Activated CD4-positive, alpha-beta T cell treated with anti-CD3 and anti-CD28 coated beads, Interleukin-2, amount 50 U/mL, for 1 hour (primary cell): ENCODE results near the gene PLEKHN1.
"Not testable (repeated sequence)": the region's sequence is repeated elsewhere in the genome, so short reads cannot be mapped to it uniquely, and the experiment has no call there.

Experiments
- DNase-seq: peaks from one replicate; pipeline ENCODE4 v3.0.0-alpha.2; 2020

PLEKHN1 gene

DNA sequence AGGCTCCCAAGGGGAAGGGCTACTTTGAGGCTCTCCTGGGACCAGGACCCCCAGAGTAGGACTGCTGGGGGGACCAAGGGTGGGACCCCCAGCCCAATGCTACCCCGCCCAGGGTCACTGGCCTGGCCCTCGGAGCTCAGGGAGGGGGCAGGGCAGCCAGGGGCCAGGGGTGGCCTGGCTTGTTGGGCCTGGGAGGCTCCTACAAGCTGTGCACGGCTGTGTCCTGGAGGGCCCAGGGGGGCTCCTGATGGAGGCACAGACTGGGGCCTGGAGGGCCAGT, 31.4 kb downstream of the PLEKHN1 start:
- DNase-seq: no peak

DNA sequence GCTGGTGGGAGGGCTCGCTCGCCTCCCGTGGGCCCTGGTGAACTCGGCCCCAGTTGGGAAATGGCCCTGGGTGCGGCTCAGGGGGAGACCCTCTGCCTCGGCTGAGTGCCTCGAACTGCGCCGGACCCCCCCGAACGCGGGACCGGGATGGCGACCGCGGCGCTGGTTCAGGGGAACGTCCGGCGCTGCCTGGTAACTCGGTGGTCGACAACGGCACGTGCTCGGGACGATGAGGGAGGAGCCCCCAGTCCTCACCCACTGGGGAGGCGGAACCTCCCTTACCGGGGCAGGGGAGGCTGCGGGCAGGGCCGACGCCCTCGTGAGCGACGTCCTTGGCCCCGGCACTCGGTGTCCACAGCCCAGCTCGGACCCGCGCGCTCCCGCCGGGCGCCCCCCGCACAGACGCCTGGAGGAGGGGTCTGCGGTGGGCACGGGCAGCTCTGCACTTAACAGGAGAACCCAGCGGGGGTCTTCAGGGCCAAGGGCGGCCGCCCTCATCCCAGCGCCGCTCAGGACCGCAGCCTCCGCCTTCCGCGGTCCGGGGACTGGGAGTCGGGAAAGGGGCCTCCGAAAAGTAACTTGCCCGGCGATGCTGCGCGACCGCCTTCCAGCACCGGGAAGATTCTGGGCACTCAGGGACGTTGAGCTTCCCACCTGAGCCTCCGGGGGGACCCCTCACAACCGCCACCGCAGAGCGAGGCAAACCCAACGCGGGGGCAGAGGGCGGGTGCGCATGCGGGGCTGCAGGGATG, 31.9 kb downstream of the PLEKHN1 start:
- no peak for DNase-seq

DNA sequence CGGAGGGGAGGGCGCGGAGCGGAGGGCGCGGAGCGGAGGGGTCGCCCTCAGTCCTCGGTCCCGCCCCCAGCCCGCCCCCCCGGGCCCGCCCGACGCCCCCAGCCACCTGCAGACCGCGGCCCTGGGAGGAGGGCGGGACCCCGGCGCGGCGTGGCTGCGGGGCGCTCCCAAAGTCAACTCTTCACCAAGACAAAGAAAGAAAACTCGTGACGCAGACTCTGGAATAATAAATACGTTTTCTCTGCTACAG, 32.4 kb downstream of the PLEKHN1 start:
- no peak for DNase-seq

DNA sequence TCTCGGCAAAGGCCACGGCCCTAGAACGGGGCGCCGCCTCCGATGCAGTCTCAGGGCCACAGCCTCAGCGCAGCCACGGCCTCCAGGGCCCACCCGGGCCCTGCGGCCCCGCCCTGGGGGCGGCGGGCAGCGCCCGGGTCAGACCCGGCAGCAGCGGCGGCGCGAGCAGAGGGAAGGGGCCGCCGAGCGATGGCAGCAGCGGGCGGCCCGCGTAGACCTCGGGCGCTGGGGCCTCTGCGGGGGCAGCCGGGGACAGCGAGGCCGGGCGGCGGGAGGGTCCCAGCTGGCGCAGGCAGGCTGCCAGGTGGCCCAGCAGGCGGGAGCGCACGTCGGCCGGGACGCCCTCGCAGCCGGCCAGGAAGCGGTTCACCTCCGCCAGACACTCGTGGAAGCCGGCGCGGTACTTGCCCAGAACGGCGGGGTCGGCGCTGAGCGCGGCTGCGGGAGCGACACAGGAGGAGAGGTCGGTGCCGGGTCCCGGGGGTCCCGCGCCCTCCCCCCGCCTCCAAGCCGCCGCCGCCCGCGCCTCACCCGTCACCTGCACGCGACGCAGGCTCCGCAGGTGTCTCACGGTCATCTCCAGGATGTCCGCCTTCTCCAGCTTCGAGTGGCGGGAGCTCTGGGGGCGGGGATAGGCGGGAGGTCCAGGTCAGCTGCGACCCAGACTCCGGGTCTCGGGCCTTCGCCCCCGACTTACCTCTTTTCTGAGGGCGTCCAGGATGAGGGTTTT, 32.9 kb downstream of the PLEKHN1 start:
- DNase-seq: peak; percentile 30

DNA sequence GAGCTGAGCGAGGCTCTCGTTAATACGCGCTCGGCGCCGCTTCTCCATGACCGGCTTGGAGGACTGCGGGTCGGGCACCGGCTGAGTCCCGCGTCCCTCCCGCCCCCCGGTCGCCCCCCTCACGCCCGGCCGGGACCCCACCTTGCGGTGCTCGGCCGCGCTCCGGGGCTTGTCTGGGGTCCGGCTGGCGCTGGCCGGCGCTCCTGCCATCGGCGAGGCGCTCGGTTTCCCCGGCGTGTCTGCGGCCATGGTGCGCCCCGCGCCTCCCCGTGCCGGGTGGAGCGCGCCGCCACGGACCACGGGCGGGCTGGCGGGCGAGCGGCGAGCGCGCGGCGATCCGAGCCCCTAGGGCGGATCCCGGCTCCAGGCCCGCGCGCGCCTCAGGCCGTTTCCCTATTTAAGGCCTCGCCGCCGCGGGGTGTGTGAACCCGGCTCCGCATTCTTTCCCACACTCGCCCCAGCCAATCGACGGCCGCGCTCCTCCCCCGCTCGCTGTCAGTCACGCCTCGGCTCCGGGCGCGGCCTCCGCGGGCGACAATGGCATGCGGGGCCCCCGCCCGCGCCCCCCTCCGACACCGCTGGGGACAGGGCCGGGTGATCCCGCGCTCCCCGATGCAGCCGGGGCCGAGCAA, 33.6 kb downstream of the PLEKHN1 start, which contains the start of gene HES4:
Gene HES4 (minus strand): TSS at position 373 of the 632 bp plus-strand sequence. CDS start 124 bp downstream, at position 249.
- DNase-seq: peak; percentile 62

DNA sequence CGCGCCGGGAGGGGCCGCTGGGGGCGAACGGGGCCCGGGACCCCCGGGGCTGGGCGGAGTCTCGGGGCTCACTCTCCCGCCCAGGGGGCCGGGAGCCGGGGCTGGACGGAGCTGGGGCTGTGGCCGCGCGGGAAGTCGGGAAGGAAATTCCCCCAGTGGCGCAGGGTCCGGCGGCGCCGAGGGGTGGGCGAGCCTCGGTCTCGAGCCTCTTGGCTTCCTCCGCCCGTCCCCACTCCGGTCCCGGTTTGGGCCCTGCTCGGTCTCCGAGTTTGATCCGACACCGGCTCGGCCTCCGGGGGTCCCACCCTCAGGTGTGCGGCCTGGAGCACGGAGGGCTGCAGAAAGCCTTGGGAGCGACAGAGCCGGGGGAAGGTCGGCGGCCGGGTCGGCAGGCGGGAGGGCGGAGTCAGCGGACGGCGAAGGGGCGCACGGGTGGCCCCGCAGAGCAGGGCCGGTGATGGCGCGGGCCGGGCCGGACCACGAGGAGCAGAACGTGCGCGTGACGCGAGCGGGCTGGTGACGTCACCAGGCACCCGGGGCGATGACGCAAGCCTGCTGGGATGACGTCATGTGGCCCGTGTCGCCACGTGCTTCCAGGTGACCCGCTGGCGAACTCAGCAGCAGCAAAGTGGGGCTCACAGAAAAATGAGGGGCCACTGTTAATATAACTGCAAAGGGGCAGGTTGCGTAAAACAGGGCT, 34.2 kb downstream of the PLEKHN1 start:
- DNase-seq: peak; percentile 78

DNA sequence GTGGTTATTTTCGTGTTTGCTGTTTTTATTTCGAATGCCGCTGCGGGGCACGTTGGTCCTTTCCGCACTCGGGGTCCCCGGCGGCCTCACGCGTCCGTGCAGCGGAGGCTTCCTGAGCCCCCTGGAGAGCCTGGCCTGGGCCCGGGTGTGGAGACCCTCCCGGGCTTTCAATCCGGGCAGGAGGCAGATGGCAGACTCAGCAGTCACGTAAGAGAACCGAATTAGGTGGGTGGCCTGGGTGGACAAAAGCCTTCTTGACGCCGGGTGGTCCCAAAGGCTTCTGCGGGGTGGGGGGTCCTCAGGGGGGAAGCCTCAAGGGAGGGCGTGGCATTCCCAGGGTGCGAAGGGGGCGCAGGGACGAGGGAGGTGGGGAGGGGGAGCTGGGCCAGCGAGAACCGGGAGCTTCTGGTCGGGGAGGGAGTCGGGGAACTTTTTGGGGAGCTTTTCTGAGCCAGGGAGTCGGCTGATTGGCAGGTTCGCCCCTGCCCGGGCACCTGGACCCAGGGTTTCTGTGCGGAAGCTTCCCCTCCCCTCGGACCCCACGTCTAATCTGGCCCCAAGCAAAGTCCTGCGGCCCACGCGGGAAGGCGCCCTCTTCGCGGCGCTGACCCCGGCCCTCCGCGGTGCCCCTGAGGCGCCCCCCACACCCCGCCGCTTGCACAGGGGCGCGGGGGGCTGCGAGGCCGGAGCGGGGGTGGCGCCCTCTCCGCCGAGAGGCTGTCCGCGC, 34.9 kb downstream of the PLEKHN1 start:
- DNase-seq: no peak

DNA sequence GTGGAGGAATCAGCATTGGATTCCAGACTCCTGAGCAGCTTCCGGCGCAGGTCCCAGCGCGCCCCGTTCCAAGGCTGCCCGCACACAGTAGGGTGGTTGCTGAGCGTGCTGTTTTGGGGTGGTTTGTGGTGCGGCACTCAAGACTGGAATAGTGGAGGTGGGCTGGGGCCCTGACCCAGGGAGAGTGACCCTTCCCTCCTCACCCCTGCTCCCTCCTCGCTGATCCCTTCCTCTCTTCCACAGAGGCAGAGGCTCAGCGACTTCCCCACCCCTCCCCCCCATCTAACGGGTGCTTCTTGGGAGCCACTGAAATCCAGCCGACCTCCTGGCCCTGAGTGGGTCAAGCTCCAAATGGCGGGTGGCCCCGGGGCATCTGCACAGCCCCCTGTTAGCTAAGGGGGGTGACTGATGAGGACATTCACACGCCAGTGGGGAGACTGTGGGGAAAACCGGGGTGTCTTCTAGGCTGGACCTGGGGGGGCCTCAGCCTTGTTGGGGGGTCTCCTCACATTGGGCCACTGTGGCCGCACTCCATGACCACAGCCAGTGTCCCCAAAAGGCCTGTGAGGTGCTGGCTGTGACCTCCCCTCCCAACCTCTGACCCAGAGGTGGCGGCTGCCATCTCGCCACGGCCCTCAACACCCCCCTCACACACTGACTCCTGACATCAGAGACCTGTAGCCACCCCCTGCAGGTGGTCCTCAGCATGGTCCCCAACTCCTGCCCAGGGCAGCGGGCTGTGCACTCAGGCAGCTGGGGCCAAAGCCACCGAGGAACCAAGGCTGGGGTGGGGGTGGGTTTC, 37.5 kb downstream of the PLEKHN1 start:
- no peak for DNase-seq

DNA sequence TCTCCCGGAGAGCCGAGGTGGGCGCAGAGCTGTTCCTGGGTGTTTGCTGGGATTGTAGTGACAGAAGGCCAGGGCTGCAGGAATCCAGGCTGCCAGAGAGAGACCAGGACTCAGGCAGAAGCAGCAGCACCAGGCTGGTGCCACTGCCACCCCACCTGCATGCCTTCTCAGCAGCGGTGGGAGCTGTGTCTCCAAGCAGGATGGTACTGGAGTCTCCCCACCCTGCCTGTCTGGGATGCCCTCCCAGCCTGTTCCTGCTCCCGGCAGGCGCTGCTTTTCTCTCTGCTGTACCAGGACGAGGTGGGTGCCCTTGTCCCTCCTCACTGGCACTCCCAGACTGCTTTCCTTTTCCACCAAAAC, 38.1 kb downstream of the PLEKHN1 start:
- no peak for DNase-seq

DNA sequence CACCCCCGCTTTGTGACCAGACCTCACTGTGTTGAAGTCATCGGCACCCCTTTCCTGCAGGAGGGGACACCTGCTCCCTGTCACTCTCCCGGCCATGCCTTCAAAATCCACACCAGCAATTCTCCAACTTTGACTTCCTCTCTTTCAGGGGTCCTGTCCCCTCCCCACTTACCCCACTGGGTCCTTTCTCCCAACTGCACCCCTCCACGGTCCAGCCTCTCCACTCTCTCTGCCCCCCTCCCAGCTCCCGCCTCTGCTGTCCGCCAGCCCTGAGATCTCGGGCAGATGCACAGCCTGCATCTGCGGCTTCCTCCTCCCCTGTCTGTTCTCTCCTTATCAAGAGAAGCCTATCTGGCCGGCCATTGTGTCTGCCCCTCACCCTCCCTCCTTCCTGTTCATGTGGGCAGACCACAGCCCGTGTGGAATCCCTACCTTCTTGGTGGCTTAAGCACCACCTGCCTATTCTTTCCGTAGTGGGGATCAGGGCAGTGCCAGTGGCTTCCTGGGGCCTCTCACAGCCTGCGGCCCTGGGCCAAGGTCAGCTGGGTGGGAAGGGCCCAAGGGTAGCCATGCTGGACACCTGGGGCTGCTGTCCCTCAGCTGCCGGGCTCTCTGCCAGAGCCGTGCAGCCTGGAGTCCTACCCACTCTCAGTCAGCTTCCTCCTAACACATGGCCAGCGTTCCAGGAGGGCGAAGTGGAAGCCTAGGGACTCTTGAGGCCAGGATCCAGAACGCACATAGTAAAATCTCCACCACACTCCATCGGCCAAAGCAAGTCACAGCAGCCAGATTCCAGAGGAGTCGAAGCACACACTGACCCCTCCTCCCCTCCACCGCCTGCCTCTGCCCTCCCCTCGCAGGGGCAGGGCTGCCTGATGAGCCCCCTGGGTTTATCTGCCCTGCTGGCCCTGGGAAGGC, 38.8 kb downstream of the PLEKHN1 start:
- DNase-seq: no peak

DNA sequence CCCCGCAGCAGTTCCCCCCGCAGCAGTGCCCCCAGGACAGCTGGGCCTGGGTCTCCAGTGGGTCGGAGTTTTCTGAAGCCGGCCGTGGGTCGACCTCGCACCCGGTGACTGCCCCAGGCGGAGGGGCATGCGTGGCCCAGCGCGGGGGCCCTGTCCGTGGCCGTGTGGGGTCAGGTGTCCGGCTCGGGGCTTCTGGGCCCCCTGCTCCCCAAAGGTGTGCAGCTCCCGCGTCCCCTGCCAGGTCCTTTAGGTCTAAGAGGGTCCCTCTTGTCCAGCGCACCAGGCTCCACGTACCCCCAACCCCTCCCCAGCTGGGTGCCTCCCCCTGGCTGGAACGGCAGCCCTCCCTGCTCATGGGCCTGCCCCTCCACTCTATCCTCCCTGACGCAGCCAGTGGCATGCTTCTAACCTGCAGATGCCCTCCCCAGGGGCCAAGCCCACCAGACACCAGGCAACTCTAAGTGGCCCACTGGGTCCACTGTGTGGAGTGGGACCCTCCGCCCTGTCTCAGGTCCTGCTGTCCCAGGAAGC, 39.6 kb downstream of the PLEKHN1 start:
- no peak for DNase-seq

DNA sequence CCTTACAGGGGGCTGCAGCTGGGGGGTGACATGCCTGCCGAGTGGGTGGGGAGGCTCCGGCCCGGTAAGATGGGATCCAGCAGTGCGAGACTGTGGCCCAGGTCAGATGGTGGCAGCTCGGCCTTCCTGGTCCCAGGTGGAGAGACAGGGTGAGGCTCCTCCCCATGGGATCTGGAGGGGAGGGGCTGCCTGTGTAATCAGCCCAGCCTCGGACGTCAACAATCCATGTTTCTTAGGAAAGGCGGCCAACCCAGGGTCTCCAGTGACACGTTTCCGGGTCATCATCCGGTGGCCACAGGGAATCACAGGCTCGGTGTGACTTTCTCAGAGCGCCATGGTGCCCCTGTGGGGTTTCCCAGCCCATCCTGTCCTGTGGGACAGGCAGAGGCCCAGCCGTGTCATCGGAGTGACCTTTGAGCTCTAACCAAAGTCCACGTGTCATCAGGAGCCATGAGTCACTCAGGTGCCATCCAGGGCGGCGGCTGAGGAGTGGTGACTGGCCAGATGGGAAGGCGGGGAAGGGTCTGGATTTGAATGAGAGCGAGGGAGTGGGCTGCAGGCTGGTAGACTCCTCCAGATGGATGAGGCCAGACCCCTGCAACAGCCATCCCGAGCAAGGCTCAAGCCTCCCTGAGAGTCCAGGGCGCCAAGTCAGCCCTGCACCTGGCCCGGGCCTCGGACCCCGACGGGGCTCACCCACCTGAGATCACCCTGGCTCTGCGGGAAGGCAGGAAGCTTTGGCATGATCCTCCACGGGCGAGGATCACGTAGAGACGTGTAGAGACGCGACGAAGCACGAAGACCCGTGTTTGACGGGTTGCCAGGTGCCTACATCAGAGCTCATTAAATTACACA, 40.2 kb downstream of the PLEKHN1 start:
- DNase-seq: no peak

DNA sequence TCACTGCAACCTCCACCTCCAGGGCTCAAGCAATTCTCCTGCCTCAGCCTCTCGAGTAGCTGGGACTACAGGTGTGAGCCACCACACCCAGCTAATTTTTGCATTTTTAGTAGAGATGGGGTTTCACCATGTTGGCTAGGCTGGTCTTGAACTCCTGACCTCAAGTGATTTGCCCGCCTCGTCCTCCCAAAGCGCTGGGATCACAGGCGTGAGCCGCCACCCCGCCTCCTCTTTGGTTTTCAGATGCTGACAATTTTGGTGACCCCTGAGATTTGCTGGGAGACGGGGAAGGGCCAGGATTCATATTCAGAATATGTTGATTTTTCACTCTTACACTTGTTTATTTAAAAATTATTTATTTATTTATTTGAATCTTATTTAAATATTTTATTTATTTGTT, 43.8 kb downstream of the PLEKHN1 start:
- DNase-seq: not testable (repeated sequence)

DNA sequence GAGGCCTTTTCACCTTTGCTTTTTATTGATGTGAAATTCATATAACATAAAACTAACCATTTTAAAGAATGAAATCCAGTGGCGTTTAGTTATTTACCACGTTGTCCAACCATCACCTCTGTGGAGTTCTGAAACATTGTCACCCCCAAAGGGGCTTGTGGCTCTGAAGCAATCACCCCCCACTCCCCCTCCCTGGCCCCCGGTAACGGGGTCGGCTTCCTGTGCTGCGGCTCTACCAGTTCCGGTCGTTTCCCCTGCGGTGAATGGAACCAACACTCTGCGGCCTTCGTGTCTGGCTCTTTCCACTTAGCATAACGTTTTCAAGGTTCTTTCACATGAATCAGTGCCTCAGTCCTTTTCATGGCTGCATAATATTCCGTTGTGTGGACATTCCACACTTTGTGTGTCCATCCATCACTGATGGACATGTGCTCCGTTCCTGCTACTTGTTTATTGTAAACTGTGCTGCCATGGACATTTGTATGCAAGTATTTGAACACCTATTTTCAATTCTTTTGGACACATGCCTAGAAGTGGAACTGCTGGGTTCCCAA, 45.2 kb downstream of the PLEKHN1 start:
- DNase-seq: no peak

DNA sequence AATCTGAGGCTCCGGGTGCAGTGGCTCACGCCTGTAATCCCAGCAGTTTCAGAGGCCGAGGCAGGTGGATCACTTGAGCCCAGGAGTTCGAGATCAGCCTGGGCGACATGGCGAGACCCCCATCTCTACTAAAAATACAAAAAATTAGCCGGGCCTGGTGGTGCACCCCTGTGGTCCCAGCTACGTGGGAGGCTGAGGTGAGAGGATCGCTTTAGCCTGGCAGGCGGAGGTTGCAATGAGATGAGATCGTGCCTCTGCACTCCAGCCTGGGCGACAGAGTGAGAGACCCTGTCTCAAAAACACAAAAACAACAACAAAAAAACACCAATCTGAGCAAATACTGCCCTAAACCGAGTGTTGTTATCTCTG, 46.4 kb downstream of the PLEKHN1 start:
- DNase-seq: not testable (repeated sequence)

DNA sequence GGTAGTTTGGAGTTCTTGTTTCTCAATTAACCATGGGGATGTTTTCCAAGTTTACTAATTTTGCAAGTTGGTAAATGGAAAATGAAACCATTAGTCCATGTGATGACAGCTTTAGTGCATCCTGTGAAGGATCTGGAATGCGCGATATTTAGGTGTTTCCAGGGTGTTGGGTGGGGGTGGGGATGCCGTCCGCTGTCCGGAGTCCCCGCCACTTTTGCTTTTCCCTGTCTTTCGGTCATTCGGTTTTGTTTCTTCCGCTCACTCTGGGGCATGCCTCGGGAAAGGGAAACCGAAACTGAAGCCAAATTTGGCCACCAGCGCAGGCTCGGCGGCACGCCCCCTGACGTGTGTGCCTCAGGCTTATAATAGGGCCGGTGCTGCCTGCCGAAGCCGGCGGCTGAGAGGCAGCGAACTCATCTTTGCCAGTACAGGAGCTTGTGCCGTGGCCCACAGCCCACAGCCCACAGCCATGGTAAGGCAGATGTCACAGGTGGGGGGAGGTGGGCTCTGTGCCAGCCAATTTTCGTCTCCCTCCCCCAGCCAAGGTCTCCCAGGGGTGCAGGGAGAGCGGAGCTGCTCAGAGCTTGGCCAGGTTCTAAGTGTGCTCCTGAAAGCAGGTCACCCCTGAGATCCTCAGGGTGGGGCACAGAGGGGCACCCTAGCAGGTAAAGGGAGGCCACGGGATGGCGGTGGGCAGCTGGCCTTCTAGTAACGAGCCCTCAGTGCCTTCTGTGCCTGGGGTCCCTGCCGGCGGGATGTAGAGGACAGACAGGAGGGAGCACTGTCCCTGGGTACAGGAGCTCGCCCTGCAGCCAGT, 47.0 kb downstream of the PLEKHN1 start, which contains the start of gene ISG15:
Gene ISG15 (plus strand): TSS at position 393 of the 817 bp plus-strand sequence. CDS start 77 bp downstream, at position 470.
- peak; percentile 88 for DNase-seq

DNA sequence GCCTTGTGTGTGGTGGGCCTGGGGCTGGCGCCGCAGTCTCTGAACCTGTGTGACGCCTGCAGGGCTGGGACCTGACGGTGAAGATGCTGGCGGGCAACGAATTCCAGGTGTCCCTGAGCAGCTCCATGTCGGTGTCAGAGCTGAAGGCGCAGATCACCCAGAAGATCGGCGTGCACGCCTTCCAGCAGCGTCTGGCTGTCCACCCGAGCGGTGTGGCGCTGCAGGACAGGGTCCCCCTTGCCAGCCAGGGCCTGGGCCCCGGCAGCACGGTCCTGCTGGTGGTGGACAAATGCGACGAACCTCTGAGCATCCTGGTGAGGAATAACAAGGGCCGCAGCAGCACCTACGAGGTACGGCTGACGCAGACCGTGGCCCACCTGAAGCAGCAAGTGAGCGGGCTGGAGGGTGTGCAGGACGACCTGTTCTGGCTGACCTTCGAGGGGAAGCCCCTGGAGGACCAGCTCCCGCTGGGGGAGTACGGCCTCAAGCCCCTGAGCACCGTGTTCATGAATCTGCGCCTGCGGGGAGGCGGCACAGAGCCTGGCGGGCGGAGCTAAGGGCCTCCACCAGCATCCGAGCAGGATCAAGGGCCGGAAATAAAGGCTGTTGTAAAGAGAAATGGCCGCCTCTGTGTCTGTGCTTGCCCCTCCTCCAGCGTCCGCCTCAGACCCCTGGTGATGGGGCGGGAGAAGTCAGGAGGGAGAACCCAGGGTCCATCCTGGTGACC, 47.8 kb downstream of the PLEKHN1 start:
- DNase-seq: no peak
